A549 (cell line): Measurements from ENCODE around the gene SCYGR8. TPM values are rescaled to one million over a fixed set of nuclear protein-coding genes. Genes with fewer than 3 reads are reported as not detected.

Experiments used
- ATAC-seq, 2 experiments: fragments of 200-7000 bp in 1 of 2; fragments of >200 bp in 1 of 2; cut with Nextera tagmentation in 1 of 2; cut with Tn5 transposase in 1 of 2; 3 replicates each; pipeline versions ENCODE4 v1.8.0 to v1.9.1; 2018 to 2020; ENCODE audit warnings: mild to moderate bottlenecking in 1 of 2, moderate library complexity in 1 of 2
- CTCF ChIA-PET: fragments of 300-600 bp; sonication (Branson Sonifier 250); formaldehyde crosslinking; extraction: SDS; loops from one replicate; lab custom pipeline; 2021; ENCODE audit warnings: antibody characterized with exemption, inconsistent platforms; lab: Yijun Ruan, JAX
- POLR2A ChIA-PET: fragments of 350-600 bp; formaldehyde crosslinking; extraction: SDS; loops from one replicate; lab custom pipeline; 2021; ENCODE audit warnings: antibody characterized with exemption, inconsistent platforms; lab: Yijun Ruan, JAX
- DNase-seq, 2 experiments: peaks; one replicate each; pipeline versions ENCODE4 v3.0.0 to v3.0.0-alpha.2; 2011 to 2016; ENCODE audit warnings: low read depth in 1 of 2, low spot score in 1 of 2
- FAIRE-seq: peaks from 2 replicates; lab custom pipeline; 2011; peaks lifted over from hg19 to GRCh38; lab: Jason Lieb, UNC
- H3K27ac ChIP-seq, 2 experiments: fragments of >200 bp; sonication (Bioruptor Twin); formaldehyde crosslinking; 3 replicates each; pipeline ENCODE4 v1.5.1; 2016 to 2017
- H3K4me1 ChIP-seq: fragments of >200 bp; sonication (Bioruptor Twin); formaldehyde crosslinking; 3 replicates; pipeline ENCODE4 v1.6.1; 2016
- H3K4me2 ChIP-seq: fragments of >200 bp; sonication (Bioruptor Twin); formaldehyde crosslinking; 3 replicates; pipeline ENCODE4 v1.6.1; 2016
- H3K4me3 ChIP-seq: fragments of >200 bp; sonication (Bioruptor Twin); formaldehyde crosslinking; 3 replicates; pipeline ENCODE4 v1.5.1; 2016
- H3K9me3 ChIP-seq: fragments of >200 bp; sonication (Bioruptor Twin); formaldehyde crosslinking; 3 replicates; pipeline ENCODE4 v1.6.1; 2016
- BCL3 ChIP-seq: fragments of >200 bp; sonication (Bioruptor Twin); formaldehyde crosslinking; IDR thresholded peaks from 3 replicates; pipeline ENCODE4 v1.6.1; 2016
- CHD2 ChIP-seq: fragments of 150-350 bp; IDR thresholded peaks from 2 replicates; pipeline ENCODE4 v1.6.1; 2014; ENCODE audit warnings: low read length; ENCODE audit not compliant: partially characterized antibody
- EHMT2 ChIP-seq: fragments of 200-600 bp; sonication (generic); IDR thresholded peaks from 2 replicates; pipeline ENCODE4 v1.6.1; 2016; ENCODE audit warnings: antibody characterized with exemption, low read depth, mild to moderate bottlenecking, moderate library complexity
- ELK1 ChIP-seq: fragments of 150-350 bp; IDR thresholded peaks from 2 replicates; pipeline ENCODE4 v1.6.1; 2014; ENCODE audit warnings: low read depth, mild to moderate bottlenecking, low read length
- FOSB ChIP-seq: fragments of 250-450 bp; sonication (Bioruptor Pico); IDR thresholded peaks from 2 replicates; pipeline ENCODE4 v1.5.0; 2020; ENCODE audit warnings: mild to moderate bottlenecking, moderate library complexity
- FOSL2 ChIP-seq, 2 experiments: fragments of 450-650 bp in 1 of 2; fragments of >200 bp in 1 of 2; sonication (Bioruptor Twin) in 1 of 2; formaldehyde crosslinking; IDR thresholded peaks; 2 replicates each; pipeline versions ENCODE4 v1.5.0 to v1.6.1; 2016 to 2020; ENCODE audit warnings: mild to moderate bottlenecking in 1 of 2, moderate library complexity in 1 of 2
- FOXS1 ChIP-seq: fragments of 250-450 bp; sonication (Bioruptor Pico); IDR thresholded peaks from 2 replicates; pipeline ENCODE4 v1.5.0; 2020; ENCODE audit warnings: mild to moderate bottlenecking, moderate library complexity
- GATA3 ChIP-seq: IDR thresholded peaks from 2 replicates; pipeline ENCODE4 v1.6.1; 2012; ENCODE audit warnings: borderline replicate concordance
- HDAC2 ChIP-seq: fragments of 200-600 bp; sonication (generic); IDR thresholded peaks from 2 replicates; pipeline ENCODE4 v1.6.1; 2016
- HEYL ChIP-seq: fragments of 250-450 bp; sonication (Bioruptor Pico); IDR thresholded peaks from 2 replicates; pipeline ENCODE4 v1.8.0; 2021; ENCODE audit warnings: mild to moderate bottlenecking, moderate library complexity
- MAZ ChIP-seq: fragments of 150-350 bp; IDR thresholded peaks from 2 replicates; pipeline ENCODE4 v1.6.1; 2014; ENCODE audit warnings: antibody characterized with exemption, low read depth, low read length, borderline replicate concordance
- NPAS2 ChIP-seq: fragments of 250-450 bp; sonication (Bioruptor Pico); IDR thresholded peaks from 2 replicates; pipeline ENCODE4 v1.8.0; 2022; ENCODE audit warnings: mild to moderate bottlenecking, moderate library complexity, borderline replicate concordance
- RAD21 ChIP-seq, 2 experiments: fragments of >200 bp in 1 of 2; sonication (Bioruptor Twin) in 1 of 2; formaldehyde crosslinking in 1 of 2; IDR thresholded peaks in 1 of 2; conservative IDR thresholded peaks in 1 of 2; 2 replicates in 1 of 2; 3 replicates in 1 of 2; pipeline ENCODE4 v1.6.1; 2012 to 2018; ENCODE audit warnings: inconsistent platforms in 1 of 2
- REST ChIP-seq: fragments of 200-600 bp; sonication (generic); IDR thresholded peaks from 2 replicates; pipeline ENCODE4 v1.6.1; 2016; ENCODE audit warnings: antibody characterized with exemption, mild to moderate bottlenecking, moderate library complexity
- RFX5 ChIP-seq: fragments of 450-650 bp; IDR thresholded peaks from 2 replicates; pipeline ENCODE4 v1.7.1; 2014; ENCODE audit warnings: antibody characterized with exemption, mild to moderate bottlenecking, moderate library complexity
- SMC3 ChIP-seq: fragments of >200 bp; sonication (Bioruptor Twin); formaldehyde crosslinking; IDR thresholded peaks from 3 replicates; pipeline ENCODE4 v1.6.1; 2018; ENCODE audit warnings: inconsistent platforms
- ZNF302 ChIP-seq: fragments of 250-450 bp; sonication (Bioruptor Pico); IDR thresholded peaks from 2 replicates; pipeline ENCODE4 v1.9.0; 2021; ENCODE audit warnings: inconsistent platforms, mild to moderate bottlenecking, moderate library complexity
- ZSCAN20 ChIP-seq: fragments of 250-450 bp; sonication (Bioruptor Pico); IDR thresholded peaks from 2 replicates; pipeline ENCODE4 v1.8.0; 2022; ENCODE audit warnings: mild to moderate bottlenecking, moderate library complexity
- WGBS: methylation state at CpG from one replicate; pipeline ENCODE4 v1.1.6; 2017; ENCODE audit errors: missing lambda C conversion rate; 5-methylcytosine and 5-hydroxymethylcytosine counted together
- polyA plus RNA-seq, 4 experiments: library from polyadenylated mRNA; depleted of rRNA in 3 of 4; stranded (reverse); fragments of >200 nt; fragmentation: RNase III in 1 of 4; extraction: RNeasy Plus Mini Kit Qiagen cat#74134 plus additional on column Dnase treatment in 1 of 4; gene quantifications; 2 replicates in 3 of 4; 3 replicates in 1 of 4; pipeline ENCODE4 v1.2.3, GENCODE V29; 2011 to 2017

Gene SCYGR8
- polyA plus RNA-seq, 2 of the 4 experiments (the other 2 are of a cell fraction) = not detected

- ATAC-seq (no peak), FAIRE-seq (no peak)
- CTCF ChIA-PET = interaction anchor here (0.6 to 4.1 kb wide), 4 partner anchors 10 to 158 kb away, joined by 3 to 19 read pairs (median 3); no protein-coding TSS in a partner anchor
- no peak for TF ChIP-seq ZNF302 (CRISPR knock-in tag)
- no peak for TF ChIP-seq RFX5
- no peak for TF ChIP-seq FOSL2 (IDR thresholded peaks at IDR 0.05)
- TF ChIP-seq FOSL2 (CRISPR knock-in tag; IDR thresholded peaks at IDR 0.05) = no peak
- TF ChIP-seq ELK1 = no peak
- TF ChIP-seq EHMT2 = no peak
- TF ChIP-seq ZSCAN20 = no peak
- no peak for TF ChIP-seq BCL3
- TF ChIP-seq CHD2 = no peak
- TF ChIP-seq, all 56 proteins: peak for 0
- Histone ChIP-seq H3K27ac (no peak overlapping the region), H3K4me1 (no peaks in the 10 kb centered on the region), H3K9me3 (no peaks in the 10 kb centered on the region), H3K4me3 (no peak overlapping the region), H3K4me2 (no peak overlapping the region)
- DNase-seq = no peak
- POLR2A ChIA-PET = no interaction called here
- 89% methylated on average over 5 of the region's 5 CpGs for WGBS
Observed at GRCh38 chr2:227782804-227783203, 37.1 kb downstream of the SCYGR8 start.

- H3K27ac ChIP-seq = no peak overlapping the region
- no peak for FAIRE-seq
- CTCF ChIA-PET = interaction anchor here (0.6 to 4.1 kb wide), 5 partner anchors 9 to 159 kb away, joined by 3 to 19 read pairs (median 3); no protein-coding TSS in a partner anchor
Observed at GRCh38 chr2:227783404-227784138, 37.9 kb downstream of the SCYGR8 start.

More at GRCh38 chr2:227783404-227784138, 37.9 kb downstream of the SCYGR8 start:
- Histone ChIP-seq H3K4me2 (no peak overlapping the region), H3K4me3 (no peak overlapping the region), H3K4me1 (peaks cover 3% of the 10 kb centered on the region; the same call in 2 of the 3 replicates), H3K9me3 (no peaks in the 10 kb centered on the region)
- WGBS = 88% methylated on average over 12 of the region's 12 CpGs
- DNase-seq (no peak), ATAC-seq (no peak)
- TF ChIP-seq NPAS2 (CRISPR knock-in tag) = no peak
- no peak for TF ChIP-seq FOSB (CRISPR knock-in tag)
- TF ChIP-seq ZNF302 (CRISPR knock-in tag) = no peak
- no peak for TF ChIP-seq RAD21 (conservative IDR thresholded peaks at IDR 0.05 in 1 of 2, IDR thresholded peaks at IDR 0.05 in 1 of 2)
- TF ChIP-seq GATA3 = no peak
- no peak for TF ChIP-seq HDAC2
- no peak for TF ChIP-seq REST
- TF ChIP-seq SMC3 = no peak
- TF ChIP-seq MAZ = no peak
- TF ChIP-seq FOXS1 (CRISPR knock-in tag) = no peak
- no peak for TF ChIP-seq BCL3
- TF ChIP-seq HEYL (CRISPR knock-in tag) = no peak
- POLR2A ChIA-PET = no interaction called here
